Measurements from ENCODE around the gene BICC1. TPM values are rescaled to one million over a fixed set of nuclear protein-coding genes. Genes with fewer than 3 reads are reported as not detected.
"Not testable (repeated sequence)": the region's sequence is repeated elsewhere in the genome, so short reads cannot be mapped to it uniquely, and the experiment has no call there.

BICC1 gene
- total RNA-seq, 1 donor from 2014 or later: 9.3 TPM

DNA sequence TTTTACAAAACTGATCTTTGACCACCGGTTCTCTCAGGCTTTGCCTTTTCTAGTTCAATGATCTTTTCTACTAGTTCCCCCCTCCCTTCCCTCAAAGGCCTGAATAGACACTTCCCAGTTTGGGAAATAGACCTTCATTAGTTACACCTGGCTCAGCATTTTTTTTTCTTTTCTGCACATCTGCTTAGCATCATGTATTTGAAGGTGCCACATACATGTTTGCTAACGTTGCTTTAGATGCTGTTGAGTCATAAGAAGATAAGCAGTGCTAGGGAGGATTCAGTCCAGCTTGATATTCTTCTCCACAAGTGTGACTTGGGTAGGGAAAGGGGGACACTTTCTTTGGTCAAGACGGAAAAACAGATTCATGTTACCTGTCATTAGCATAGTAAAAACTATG lies 78.3 kb downstream of the BICC1 start:
- no peak for DNase-seq (ENCODE audit: low spot score in 2 of 2, unreplicated experiment in 2 of 2)
- peaks cover 3% of the 10 kb centered on the region for H3K4me1 Mint-ChIP-seq

DNA sequence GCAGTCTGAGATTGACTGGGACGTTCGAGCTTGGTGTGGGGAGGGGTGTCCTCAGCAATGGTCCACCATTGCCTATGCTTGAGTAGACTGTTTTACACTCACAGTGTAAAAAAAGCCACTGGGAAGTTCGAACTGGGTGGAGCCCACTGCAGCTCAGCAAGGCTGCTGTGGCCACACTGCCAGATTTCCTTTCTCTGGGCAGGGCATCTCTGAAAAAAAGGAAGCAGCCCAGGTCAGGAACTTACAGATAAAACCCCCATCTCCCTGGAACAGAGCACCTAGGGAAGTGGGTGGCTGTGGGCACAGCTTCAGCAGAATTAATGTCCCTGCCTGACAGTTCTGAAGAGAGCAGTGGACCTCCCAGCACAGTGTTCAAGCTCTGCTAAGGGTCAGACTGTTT lies 80.3 kb downstream of the BICC1 start:
- Mint-ChIP-seq H3K27me3 (ENCODE audit: low read depth) (peaks cover 2% of the 10 kb centered on the region), H3K4me1 (peaks cover 3% of the 10 kb centered on the region), H3K9me3 (peaks cover 39% of the 10 kb centered on the region), H3K27ac (no peak overlapping the region), H3K4me3 (no peak overlapping the region), H3K36me3 (peaks cover 11% of the 10 kb centered on the region)
- TF ChIP-seq, protein P1, sequence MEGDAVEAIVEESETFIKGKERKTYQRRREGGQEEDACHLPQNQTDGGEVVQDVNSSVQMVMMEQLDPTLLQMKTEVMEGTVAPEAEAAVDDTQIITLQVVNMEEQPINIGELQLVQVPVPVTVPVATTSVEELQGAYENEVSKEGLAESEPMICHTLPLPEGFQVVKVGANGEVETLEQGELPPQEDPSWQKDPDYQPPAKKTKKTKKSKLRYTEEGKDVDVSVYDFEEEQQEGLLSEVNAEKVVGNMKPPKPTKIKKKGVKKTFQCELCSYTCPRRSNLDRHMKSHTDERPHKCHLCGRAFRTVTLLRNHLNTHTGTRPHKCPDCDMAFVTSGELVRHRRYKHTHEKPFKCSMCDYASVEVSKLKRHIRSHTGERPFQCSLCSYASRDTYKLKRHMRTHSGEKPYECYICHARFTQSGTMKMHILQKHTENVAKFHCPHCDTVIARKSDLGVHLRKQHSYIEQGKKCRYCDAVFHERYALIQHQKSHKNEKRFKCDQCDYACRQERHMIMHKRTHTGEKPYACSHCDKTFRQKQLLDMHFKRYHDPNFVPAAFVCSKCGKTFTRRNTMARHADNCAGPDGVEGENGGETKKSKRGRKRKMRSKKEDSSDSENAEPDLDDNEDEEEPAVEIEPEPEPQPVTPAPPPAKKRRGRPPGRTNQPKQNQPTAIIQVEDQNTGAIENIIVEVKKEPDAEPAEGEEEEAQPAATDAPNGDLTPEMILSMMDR (IDR thresholded peaks at IDR 0.05; ENCODE audit: unreplicated experiment): no peak
- DNase-seq (ENCODE audit: low spot score in 2 of 2, unreplicated experiment in 2 of 2): no peak

More for the DNA sequence above, 78.3 kb downstream of the BICC1 start:
- Mint-ChIP-seq H3K27ac (peak overlapping the region; percentile 23), H3K27me3 (ENCODE audit: low read depth) (peaks cover 2% of the 10 kb centered on the region), H3K36me3 (no peaks in the 10 kb centered on the region), H3K9me3 (peaks cover 19% of the 10 kb centered on the region), H3K4me3 (no peak overlapping the region)
- TF ChIP-seq, protein P1 (IDR thresholded peaks at IDR 0.05; ENCODE audit: unreplicated experiment): no peak

DNA sequence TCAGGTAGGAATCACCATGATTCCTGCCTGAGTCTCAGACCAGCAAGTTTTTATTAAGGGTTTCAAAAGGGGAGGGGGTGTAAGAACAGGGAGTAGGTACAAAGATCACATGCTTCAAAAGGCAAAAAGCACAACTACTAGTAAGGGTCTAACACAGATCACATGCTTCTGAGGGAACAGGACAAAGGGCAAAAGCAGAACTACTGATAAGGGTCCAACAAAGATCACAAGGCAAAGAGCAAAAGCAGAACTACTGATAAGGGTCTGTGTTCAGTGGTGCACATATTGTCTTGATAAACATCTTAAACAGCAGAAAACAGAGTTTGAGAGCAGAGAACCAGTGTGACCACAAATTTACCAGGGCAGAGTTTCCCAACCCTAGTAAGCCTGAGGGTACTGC lies 84.5 kb downstream of the BICC1 start:
- not testable (repeated sequence) for H3K27ac Mint-ChIP-seq; DNase-seq (ENCODE audit: low spot score in 2 of 2, unreplicated experiment in 2 of 2)
- peaks cover 18% of the 10 kb centered on the region for H3K36me3 Mint-ChIP-seq

DNA sequence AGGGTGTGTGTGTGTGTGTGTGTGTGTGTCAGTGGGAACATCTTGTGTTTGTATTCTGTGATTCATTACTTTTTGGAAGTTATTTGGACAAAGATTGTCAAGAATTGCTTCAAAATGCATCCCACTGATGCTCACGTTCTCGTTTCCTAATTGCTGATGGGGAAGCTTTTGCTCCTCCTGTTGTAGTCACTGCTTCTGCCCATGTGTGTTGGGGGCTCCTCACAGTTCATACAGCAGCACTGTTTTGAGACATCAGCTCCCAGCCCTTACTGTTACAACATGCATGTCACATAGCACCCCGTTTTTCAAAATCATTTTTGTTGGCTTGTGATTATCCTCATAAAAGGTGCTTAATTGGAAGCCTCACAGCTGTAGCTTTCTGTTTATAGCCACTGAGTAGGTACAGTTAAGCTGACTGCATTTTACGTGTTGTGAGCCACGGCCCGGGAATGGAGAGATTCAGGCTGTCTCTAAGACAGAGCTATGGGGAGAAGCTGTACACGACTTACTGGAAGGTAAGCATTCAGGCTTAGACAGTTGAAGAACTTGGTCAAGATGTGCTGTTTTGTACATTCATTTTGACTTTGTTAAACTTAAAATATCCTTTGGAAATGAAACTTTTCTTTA lies 87.4 kb downstream of the BICC1 start:
- TF ChIP-seq, protein P1 (IDR thresholded peaks at IDR 0.05; ENCODE audit: unreplicated experiment): no peak
- Mint-ChIP-seq H3K27ac (no peak overlapping the region), H3K27me3 (ENCODE audit: low read depth) (no peaks in the 10 kb centered on the region), H3K4me3 (no peak overlapping the region), H3K36me3 (peaks cover 18% of the 10 kb centered on the region), H3K9me3 (peaks cover 38% of the 10 kb centered on the region), H3K4me1 (peaks cover 4% of the 10 kb centered on the region)
- DNase-seq (ENCODE audit: low spot score in 2 of 2, unreplicated experiment in 2 of 2): no peak

More for the DNA sequence above, 84.5 kb downstream of the BICC1 start:
- not testable (repeated sequence) for H3K4me1 Mint-ChIP-seq; H3K4me3 Mint-ChIP-seq; H3K27me3 Mint-ChIP-seq (ENCODE audit: low read depth)
- H3K9me3 Mint-ChIP-seq: peaks cover 48% of the 10 kb centered on the region

DNA sequence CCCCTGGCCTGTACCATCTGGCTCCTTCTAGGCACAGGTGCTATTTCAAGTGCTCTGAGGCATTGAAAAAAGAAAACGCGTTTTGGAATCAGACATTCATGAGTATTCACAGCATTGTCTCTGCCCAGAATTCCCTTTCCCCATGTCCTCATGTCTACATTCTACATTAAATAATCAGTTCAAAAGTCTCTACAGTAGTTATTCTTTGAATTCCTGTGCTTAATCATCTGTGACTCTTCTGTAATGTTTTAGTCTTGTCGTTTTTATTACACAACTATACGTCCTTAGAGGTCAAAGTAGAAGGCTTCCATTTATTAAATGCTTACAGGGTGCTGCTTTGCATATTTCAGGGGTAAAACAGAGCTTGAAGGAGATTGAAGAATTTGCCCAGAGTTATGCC lies 95.7 kb downstream of the BICC1 start:
- H3K4me3 Mint-ChIP-seq: no peak overlapping the region
- TF ChIP-seq, protein P1 (IDR thresholded peaks at IDR 0.05; ENCODE audit: unreplicated experiment): no peak
- H3K27me3 Mint-ChIP-seq (ENCODE audit: low read depth): no peaks in the 10 kb centered on the region
- H3K9me3 Mint-ChIP-seq: peaks cover 12% of the 10 kb centered on the region
- H3K36me3 Mint-ChIP-seq: no peaks in the 10 kb centered on the region
- no peak for DNase-seq (ENCODE audit: low spot score in 2 of 2, unreplicated experiment in 2 of 2)
- peaks cover 3% of the 10 kb centered on the region for H3K4me1 Mint-ChIP-seq
- H3K27ac Mint-ChIP-seq: no peak overlapping the region

DNA sequence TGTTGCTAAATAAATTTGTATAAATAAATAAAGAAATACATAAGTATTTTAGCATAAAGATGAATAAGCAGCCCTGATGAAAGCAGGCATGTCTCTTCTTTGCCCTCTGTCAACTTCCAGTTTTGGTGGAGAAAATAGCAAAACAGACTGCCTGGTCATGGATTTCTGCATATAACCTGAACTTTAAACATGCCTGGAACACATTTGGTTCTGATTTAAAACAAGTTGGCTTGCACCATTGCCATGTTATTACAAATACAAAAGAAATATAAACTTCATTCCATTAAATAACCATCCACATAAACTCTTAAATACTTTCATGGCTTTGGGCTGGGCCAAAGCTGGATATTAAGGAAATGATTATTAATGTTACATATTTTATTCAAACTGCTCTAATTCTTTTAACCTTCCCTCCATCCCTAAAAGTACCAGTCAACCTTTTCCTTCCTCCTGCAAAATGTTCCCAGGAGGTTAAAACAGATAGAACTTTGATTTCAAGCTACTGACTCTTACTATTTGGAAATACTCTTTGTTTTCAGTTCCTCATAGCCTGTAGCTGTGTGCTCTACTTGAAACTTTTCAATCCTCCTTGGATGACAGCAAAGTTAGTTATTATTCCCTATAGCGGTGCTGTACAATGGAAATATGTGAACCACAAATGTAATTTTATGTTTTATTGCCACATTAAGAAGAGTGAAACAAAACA lies 96.3 kb downstream of the BICC1 start:
- TF ChIP-seq, protein P1 (IDR thresholded peaks at IDR 0.05; ENCODE audit: unreplicated experiment): no peak
- Mint-ChIP-seq H3K27ac (no peak overlapping the region), H3K4me3 (no peak overlapping the region), H3K9me3 (peaks cover 12% of the 10 kb centered on the region), H3K36me3 (no peaks in the 10 kb centered on the region), H3K27me3 (ENCODE audit: low read depth) (no peaks in the 10 kb centered on the region), H3K4me1 (peaks cover 3% of the 10 kb centered on the region)
- DNase-seq (ENCODE audit: low spot score in 2 of 2, unreplicated experiment in 2 of 2): no peak

Data from mesothelial cell of epicardium (in vitro differentiated cells).